Uterus (tissue), 4 donors: Measurements from ENCODE around the gene SHROOM1. TPM values are rescaled to one million over a fixed set of nuclear protein-coding genes. Genes with fewer than 3 reads are reported as not detected.
A peak's percentile ranks its signal among the peaks of the same experiment; 100 is the strongest.

ENCODE experiments used
- DNase-seq, 2 donors: peaks; one replicate each; pipeline ENCODE4 v3.0.0-alpha.2; 2019 to 2020
- H3K27ac ChIP-seq, 2 donors: fragments of 200-600 bp; sonication (generic); 1 replicate in 1 of 2; 2 replicates in 1 of 2; pipeline ENCODE4 v1.5.1; 2016 to 2018
- H3K27me3 ChIP-seq, 2 donors: fragments of 200-600 bp; sonication (generic); one replicate each; pipeline ENCODE4 v1.5.1; 2018 to 2019; ENCODE audit warnings: control low read depth in 1 of 2
- H3K36me3 ChIP-seq, 2 donors: fragments of 200-600 bp; sonication (generic); one replicate each; pipeline ENCODE4 v1.5.1; 2019; ENCODE audit warnings: control low read depth in 1 of 2
- H3K4me1 ChIP-seq, 2 donors: fragments of 200-600 bp; sonication (generic); one replicate each; pipeline ENCODE4 v1.5.1; 2018 to 2019; ENCODE audit warnings: control low read depth in 1 of 2
- H3K4me3 ChIP-seq, 2 donors: fragments of 200-600 bp; sonication (generic); 1 replicate in 1 of 2; 2 replicates in 1 of 2; pipeline ENCODE4 v1.5.1; 2018 to 2019; ENCODE audit warnings: mild to moderate bottlenecking in 1 of 2
- H3K9me3 ChIP-seq, 2 donors: fragments of 200-600 bp; sonication (generic); one replicate each; pipeline ENCODE4 v1.5.1; 2019; ENCODE audit warnings: control low read depth in 1 of 2
- POLR2A ChIP-seq, 2 donors: fragments of 450-650 bp; IDR thresholded peaks; one replicate each; pipeline ENCODE4 v1.6.1; 2016; ENCODE audit warnings: antibody characterized with exemption in 2 of 2, mild to moderate bottlenecking in 1 of 2, moderate library complexity in 1 of 2
- intact Hi-C: fragments of 100-400 bp; cut with DNase I; formaldehyde crosslinking; loops from one replicate; pipeline ENCODE4 v1.15.1; 2023; ENCODE audit warnings: low total_unique reads
- total RNA-seq, 4 donors: library from RNA; depleted of rRNA in 3 of 4; stranded (reverse); fragments of >200 nt in 3 of 4; gene quantifications; one replicate each; pipeline versions ENCODE4 v1.1.0 to v1.2.4, GENCODE V29; 2014 to 2023
- TF ChIP-seq, protein P1 (sequence below), 4 experiments: fragments of 200-600 bp in 2 of 4; fragments of 450-650 bp in 2 of 4; sonication (generic) in 2 of 4; IDR thresholded peaks; one replicate each; pipeline ENCODE4 v1.5.1; 2016 to 2019; ENCODE audit warnings: antibody characterized with exemption in 4 of 4, mild to moderate bottlenecking in 2 of 4, moderate library complexity in 1 of 4
- donor health status: DM: yes; HTN: yes; CAD: no.

SHROOM1 gene
- total RNA-seq, 4 donors from 2014 or later = 5.0 to 28.0 (median 12.3) TPM

- Histone ChIP-seq H3K4me3 (no peak overlapping the region), H3K27ac (no peak overlapping the region), H3K9me3 (no peaks in the 10 kb centered on the region), H3K27me3 (no peaks in the 10 kb centered on the region), H3K4me1 (peaks cover 0 to 3% of the 10 kb centered on the region in 2 donors), H3K36me3 (no peaks in the 10 kb centered on the region)
- intact Hi-C loops = loop anchor here (10.0 kb wide), 1 partner anchor 63 kb away; no protein-coding TSS in a partner anchor
- TF ChIP-seq POLR2A (IDR thresholded peaks at IDR 0.05) = no peak
- TF ChIP-seq, protein P1, sequence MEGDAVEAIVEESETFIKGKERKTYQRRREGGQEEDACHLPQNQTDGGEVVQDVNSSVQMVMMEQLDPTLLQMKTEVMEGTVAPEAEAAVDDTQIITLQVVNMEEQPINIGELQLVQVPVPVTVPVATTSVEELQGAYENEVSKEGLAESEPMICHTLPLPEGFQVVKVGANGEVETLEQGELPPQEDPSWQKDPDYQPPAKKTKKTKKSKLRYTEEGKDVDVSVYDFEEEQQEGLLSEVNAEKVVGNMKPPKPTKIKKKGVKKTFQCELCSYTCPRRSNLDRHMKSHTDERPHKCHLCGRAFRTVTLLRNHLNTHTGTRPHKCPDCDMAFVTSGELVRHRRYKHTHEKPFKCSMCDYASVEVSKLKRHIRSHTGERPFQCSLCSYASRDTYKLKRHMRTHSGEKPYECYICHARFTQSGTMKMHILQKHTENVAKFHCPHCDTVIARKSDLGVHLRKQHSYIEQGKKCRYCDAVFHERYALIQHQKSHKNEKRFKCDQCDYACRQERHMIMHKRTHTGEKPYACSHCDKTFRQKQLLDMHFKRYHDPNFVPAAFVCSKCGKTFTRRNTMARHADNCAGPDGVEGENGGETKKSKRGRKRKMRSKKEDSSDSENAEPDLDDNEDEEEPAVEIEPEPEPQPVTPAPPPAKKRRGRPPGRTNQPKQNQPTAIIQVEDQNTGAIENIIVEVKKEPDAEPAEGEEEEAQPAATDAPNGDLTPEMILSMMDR (IDR thresholded peaks at IDR 0.05) = no peak
- no peak for DNase-seq
Measured at GRCh38 chr5:132821791-132822190, 8.7 kb downstream of the SHROOM1 start.

DNA sequence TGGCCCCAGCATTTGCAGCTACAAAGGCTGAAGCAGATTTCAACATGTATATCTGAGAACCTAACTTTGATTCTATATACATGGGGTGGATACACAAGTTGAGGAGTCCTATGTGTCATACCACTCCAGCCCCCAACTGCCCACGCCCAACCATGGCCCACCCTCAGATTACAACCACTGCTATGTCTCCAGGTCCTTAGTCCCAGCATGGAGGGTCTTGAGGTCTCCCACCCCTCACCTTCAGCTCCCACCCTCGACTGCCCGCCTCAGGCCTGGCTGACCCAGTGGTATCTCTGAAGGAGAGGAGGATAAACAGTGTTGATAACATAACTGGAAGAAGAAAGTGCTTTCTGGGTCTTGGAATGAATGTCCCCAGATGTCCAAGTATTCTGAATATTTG lies 9.1 kb downstream of the SHROOM1 start:
- Histone ChIP-seq H3K27me3 (no peaks in the 10 kb centered on the region), H3K36me3 (no peaks in the 10 kb centered on the region), H3K27ac (no peak overlapping the region), H3K4me1 (peaks cover 0 to 3% of the 10 kb centered on the region in 2 donors), H3K9me3 (no peaks in the 10 kb centered on the region), H3K4me3 (no peak overlapping the region)
- intact Hi-C loops = loop anchor here (10.0 kb wide), 1 partner anchor 63 kb away; no protein-coding TSS in a partner anchor
- TF ChIP-seq POLR2A (IDR thresholded peaks at IDR 0.05) = no peak
- TF ChIP-seq, protein P1 (IDR thresholded peaks at IDR 0.05) = no peak
- no peak for DNase-seq

DNA sequence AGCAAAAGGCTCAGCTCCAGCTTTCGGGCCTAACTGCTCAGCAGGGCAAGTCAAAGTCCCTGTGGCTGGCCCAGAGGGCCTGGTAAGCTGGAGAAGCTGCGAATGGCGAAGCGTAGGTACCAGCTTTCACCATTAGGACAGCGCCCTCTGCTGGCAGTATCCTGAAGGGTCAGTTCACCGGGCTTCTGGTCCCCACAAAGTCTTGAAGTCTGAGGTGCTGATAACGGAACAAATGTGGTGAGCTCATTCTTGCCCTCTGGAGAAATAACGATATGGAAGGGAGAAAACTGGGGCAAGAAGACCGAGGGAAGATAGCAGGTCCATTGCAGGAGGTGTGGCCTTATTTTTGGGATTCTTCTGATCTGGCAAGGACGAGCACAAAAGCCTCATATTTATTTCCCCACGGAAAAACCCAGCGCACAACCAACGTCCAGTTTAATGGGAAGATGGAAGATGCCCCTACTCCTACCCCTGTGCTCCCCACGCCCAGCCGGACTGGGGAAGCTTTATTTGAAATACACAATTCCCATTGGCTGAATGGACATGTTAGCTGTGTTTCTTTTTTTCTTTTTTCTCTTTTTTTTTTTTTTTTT lies 10.2 kb downstream of the SHROOM1 start:
- TF ChIP-seq POLR2A (IDR thresholded peaks at IDR 0.05) = no peak
- TF ChIP-seq, protein P1 (IDR thresholded peaks at IDR 0.05) = peak; percentile 84 to 86 (median 84)
- no peak overlapping the region for H3K4me3 ChIP-seq
- H3K27ac ChIP-seq = peak overlapping the region in 1 of 2 donors; percentile 30
- no peaks in the 10 kb centered on the region for H3K9me3 ChIP-seq
- DNase-seq = peak; percentile 86 to 91
- no peaks in the 10 kb centered on the region for H3K36me3 ChIP-seq
- intact Hi-C loops = loop anchor here (10.0 kb wide), 1 partner anchor 65 kb away; no protein-coding TSS in a partner anchor
- peaks cover 0 to 3% of the 10 kb centered on the region in 2 donors for H3K4me1 ChIP-seq
- no peaks in the 10 kb centered on the region for H3K27me3 ChIP-seq

GRCh38 chr5:132819468-132819867 lies 11.0 kb downstream of the SHROOM1 start:
- TF ChIP-seq POLR2A (IDR thresholded peaks at IDR 0.05) = no peak
- TF ChIP-seq, protein P1 (IDR thresholded peaks at IDR 0.05) = no peak
- Histone ChIP-seq H3K9me3 (no peaks in the 10 kb centered on the region), H3K4me3 (peak overlapping the region; percentile 9 to 11), H3K27ac (peak overlapping the region in 1 of 2 donors; percentile 30), H3K4me1 (peaks cover 0 to 3% of the 10 kb centered on the region in 2 donors), H3K27me3 (peaks cover 0 to 3% of the 10 kb centered on the region in 2 donors), H3K36me3 (no peaks in the 10 kb centered on the region)
- intact Hi-C loops = no loop called here
- DNase-seq = peak in 1 of 2 donors; percentile 21

DNA sequence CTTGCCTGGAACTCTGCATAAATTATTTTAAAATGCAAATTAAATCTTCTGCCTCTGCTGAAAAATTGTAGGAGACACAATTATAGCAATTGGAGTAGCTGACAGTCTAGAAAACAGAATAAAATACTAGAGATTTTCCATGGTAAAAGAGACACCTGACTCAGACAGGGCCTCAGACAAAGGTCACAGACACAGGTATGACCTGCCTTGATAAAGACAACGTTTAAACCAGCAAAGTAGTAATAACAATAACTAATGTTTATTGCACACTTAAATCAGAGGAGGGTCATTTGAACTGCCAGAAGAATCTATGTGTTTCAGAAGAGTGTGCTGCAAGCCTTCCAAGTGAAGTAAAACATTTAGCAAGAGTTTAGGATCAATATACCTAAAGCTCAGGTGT lies 13.4 kb downstream of the SHROOM1 start:
- H3K4me3 ChIP-seq = no peak overlapping the region
- no peaks in the 10 kb centered on the region for H3K9me3 ChIP-seq
- intact Hi-C loops = no loop called here
- no peak for TF ChIP-seq POLR2A (IDR thresholded peaks at IDR 0.05)
- TF ChIP-seq, protein P1 (IDR thresholded peaks at IDR 0.05) = no peak
- H3K36me3 ChIP-seq = no peaks in the 10 kb centered on the region
- H3K27ac ChIP-seq = no peak overlapping the region
- DNase-seq = no peak
- peaks cover 0 to 7% of the 10 kb centered on the region in 2 donors for H3K4me1 ChIP-seq
- H3K27me3 ChIP-seq = peaks cover 10 to 23% of the 10 kb centered on the region in 2 donors
